DMS 273 treated with DMSO at 0.1 percent for 48 hours (cell line): ENCODE data around the gene FEZ2.
"Not testable (repeated sequence)": the region's sequence is repeated elsewhere in the genome, so short reads cannot be mapped to it uniquely, and the experiment has no call there.

ENCODE experiments used
- DNase-seq: peaks from one replicate; lab custom pipeline; 2025; lab: John Stamatoyannopoulos, UW

The FEZ2 gene

DNA sequence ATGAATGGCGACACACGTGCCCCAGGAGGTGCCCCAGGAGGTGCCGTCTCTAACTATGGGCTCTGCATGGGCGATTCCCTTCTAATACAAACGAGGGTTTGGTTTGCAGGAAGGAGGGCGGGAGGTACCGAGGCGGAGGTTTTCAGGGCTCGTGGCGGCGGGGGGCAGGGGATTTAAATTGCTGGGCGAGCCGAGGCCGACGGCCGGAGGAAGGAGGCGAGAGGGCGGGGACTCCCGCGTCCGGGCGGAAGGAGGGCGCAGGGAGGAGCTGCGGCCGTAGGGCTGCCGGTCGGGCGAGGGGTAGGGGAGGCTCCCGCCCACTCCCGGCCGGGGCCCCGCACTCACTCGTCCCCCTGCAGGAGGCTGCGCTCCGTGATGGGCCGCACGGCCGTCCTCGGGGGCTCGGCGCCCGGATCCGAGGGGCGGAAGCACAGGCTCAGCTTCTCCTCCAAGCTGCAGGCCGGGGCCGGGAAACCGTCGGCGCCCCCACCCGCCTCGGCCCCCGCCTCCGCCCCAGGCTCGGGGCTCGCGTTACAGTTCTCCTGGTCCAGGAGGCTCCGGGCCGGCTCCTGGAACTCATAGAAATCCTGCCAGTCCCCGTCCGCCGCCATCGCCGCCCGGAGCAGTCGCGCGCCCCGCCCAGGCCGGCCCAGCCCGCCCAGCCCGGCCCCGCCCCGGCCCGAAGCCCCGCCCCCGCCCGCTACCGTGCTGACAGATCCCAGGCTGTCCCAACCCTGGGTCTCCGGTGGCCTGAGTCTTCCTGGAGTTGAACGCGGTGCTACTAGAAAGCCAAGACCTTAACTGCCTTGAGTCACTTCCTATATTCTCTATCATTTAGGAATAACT, at the start of gene FEZ2:
TSS of gene FEZ2 (minus strand) at position 637 of the 846 bp plus-strand sequence. CDS start at position 611, 26 bp downstream.
- peak; percentile 33 for DNase-seq

GRCh38 chr2:36634981-36635597, 37.1 kb upstream of the FEZ2 start:
- DNase-seq = no peak

- no peak for DNase-seq
These were observed 35.6 kb upstream of the FEZ2 start for GRCh38 chr2:36633470-36634092.

GRCh38 chr2:36626756-36627155, 28.8 kb upstream of the FEZ2 start:
- no peak for DNase-seq

DNA sequence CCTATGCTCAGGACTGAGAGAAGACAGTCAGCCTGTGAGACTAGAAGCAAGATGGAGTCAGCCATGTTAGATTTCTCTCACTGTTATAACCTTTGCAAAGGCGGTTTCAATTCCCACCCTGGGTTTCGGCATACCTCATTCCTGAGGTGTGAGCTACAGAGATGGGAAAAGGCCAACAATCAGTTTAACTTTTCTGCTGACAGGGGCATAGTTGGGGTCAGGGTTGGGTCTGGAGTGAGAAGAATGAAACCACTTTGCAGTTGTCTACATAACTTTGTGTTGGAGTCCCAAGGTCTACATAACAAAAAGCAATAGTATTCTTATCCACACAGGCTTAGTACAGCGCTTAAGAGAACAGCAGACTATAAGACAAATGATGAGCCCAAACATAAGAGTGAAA, 28.1 kb upstream of the FEZ2 start:
- no peak for DNase-seq

DNA sequence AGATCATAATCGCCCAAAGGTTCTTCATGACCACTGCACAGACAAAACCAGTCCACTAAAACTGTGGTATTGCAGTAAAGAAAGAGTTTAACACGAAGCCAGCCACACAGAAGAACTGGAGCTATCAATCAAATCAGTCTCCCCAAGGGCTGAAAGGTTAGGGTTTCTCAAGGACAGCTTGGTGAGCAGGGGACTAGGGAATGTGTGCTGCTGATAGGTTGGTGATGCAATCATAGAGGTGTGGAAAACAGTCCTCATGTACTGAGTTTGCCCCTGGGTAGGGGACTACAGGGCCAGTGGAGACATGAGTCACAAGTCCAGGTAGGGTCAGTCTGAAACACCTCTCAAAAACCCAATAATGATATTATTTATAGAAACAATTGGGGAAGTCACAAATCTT, 27.3 kb upstream of the FEZ2 start:
- DNase-seq = no peak

GRCh38 chr2:36620321-36620720, 22.4 kb upstream of the FEZ2 start:
- DNase-seq = no peak

GRCh38 chr2:36618381-36618780, 20.4 kb upstream of the FEZ2 start:
- DNase-seq = peak; percentile 34

DNA sequence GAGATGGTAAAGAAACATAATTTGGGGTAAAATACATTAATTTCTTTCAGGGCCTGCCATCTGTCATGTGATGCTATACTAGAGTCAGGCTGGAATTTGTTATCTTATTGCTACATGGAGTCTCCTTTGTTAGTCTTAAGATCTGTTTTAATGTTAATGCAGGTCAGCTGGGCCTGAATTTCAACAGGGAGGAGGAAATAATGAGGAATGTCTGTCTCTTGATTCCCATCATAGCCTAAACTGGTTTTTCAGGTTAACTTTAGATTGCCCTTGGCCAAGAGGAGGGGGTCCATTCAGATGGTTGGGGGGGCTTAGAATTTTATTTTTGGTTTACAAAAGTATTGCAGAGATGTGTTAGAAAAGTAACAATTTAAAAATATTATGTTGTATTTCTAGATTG, 19.0 kb upstream of the FEZ2 start:
- no peak for DNase-seq

DNA sequence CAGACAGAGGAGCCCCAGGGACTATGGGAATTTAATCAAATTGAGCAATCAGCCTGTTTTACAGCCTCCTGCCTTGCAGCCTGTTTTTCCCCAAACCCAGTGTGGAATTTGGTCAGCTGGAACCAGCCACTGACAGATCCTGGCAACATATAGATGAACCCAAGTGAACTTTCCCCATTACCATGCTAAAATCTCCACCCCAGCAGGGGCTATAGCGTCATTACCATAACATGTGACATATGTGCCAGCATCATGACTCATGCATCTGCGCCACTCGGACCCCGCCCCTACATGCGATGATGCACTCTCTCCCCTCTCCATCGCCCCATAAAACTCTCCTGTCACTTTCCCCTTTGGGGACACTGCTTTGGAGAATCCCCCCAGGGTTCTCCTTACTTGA, 17.3 kb upstream of the FEZ2 start:
- no peak for DNase-seq

- DNase-seq = no peak
These were observed 15.8 kb upstream of the FEZ2 start for GRCh38 chr2:36613801-36614200.

DNA sequence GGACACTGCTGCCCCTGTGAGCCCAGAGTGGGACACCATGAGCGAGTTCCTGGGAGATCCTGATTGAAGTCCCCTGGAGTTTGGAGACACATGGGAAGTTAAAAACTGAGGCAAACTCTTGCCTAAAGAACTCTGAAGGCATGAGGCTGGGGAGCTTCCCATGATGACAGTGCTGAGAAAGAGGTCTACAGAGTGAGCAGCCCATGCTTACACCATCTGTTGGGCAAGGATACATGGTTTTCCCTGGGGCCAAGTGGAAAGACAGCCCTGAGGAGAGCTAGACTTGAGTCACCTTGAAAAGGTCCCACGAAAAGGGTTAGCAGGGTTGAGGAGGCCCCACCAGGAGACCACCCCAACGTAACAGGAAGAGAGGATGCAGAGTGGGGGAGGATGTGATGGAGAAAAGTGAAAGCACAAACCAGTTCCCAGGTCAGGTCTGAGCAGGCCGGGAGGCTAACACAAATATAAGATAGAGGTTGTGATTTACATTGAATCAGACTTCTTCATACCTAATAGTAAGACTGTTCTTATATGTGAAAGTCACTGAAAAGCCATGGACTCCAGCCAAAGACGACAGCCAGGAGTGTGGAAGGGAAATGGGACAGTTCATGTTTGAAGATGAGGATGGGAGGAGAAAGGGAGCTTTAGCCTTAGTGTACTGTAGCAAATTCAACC, 13.5 kb upstream of the FEZ2 start:
- DNase-seq = no peak

DNA sequence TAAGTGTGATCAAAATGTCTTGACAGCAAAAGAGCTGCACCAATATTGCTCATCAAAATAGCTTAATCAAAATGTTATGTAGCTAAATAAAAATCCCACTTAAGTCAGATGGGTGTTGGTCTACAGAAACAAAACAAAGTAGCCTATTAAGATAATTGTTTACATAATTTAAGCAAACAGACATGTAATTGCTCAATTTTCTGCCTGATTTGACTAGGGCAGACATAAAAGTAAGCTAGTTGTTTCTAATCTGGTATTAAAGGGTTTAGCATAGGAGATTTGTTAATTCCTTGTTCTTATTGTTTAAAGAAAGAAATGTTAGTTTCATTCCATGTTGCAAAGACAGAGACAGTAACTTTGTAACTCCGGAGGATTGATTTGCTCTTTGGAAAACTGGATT, 11.5 kb upstream of the FEZ2 start:
- no peak for DNase-seq

DNA sequence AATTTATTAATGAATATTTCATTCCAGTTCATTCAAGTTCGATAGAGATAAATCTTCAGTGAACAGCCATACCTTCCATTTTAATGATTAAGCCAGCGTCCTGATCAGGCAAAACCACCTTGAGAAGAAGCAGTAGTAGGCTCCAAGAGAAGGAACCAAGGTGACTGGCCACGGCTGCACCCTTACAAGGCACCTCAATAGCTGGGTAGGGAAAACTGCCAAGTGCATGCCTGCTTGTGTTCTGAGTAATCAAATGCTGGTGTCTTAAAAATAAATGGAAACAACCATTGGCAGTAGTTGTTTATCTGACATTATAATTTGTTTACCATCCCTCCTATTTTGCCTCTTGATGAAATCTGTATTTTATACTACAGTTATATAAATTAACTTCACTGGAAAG, 10.0 kb upstream of the FEZ2 start:
- no peak for DNase-seq

DNA sequence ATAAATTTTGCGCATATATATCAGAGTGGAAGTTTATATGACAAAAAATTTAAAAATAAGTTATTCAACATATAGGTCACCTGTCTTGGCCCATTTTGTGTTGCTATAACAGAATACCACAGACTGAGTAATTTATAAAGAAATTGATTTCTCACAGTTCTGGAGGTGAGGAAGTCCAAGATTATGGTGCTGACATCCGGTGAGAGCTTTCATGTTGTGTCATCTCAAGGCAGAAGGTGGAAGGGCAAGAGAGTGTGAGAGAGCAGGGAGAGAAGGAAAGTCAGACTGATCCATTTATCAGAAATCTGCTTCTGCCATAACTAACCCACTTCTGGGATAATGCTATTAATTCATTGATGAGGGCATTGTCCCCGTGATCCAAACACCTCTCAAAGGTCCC, 9.0 kb upstream of the FEZ2 start:
- no peak for DNase-seq

DNA sequence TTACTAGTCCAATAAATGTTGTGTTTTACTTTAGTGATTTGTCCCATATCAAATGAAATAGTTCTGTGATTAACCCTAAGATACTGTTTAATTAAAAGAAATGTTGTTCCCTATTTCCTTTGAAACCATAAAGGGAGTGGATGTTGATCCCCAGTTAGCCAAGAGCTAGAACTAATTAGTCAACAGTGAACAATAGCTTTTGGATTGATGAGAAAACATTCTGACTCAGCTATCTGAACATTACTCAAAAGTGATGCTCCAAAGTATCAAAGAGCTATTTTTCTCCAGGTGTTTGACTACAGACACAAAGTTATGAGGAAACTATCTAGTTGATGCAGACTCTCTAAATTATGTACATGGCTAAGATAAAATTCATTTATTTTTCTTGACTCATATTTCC, 7.3 kb upstream of the FEZ2 start:
- no peak for DNase-seq

GRCh38 chr2:36603629-36604028, 5.7 kb upstream of the FEZ2 start:
- not testable (repeated sequence) for DNase-seq

DNA sequence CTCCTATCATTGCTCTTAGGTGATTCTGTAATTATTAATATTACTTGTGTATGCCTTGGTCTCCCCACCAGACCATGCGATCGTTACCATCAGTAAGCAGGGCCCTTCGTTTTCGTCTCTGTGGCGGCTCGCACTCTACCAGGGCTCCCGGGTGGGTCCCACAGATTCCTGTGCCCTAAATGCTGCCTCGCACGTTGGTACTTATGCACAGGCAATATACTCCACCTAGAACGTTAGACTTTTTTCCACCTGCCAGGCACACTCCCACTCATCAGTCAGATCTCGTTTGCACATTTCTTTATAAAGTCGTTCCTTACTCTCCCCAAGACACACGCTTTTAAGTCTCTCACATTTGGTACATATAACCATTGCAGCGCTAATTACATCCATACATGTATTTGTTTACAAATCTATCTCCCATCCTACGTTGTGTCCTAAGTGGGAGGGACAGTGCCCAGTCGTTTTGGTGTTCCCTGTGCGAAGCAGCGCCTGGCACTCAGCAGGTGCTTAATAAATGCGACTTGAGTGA, 901 bp downstream of the FEZ2 start:
- no peak for DNase-seq

- DNase-seq = no peak
These were observed 1.6 kb downstream of the FEZ2 start for GRCh38 chr2:36596397-36596796.

DNA sequence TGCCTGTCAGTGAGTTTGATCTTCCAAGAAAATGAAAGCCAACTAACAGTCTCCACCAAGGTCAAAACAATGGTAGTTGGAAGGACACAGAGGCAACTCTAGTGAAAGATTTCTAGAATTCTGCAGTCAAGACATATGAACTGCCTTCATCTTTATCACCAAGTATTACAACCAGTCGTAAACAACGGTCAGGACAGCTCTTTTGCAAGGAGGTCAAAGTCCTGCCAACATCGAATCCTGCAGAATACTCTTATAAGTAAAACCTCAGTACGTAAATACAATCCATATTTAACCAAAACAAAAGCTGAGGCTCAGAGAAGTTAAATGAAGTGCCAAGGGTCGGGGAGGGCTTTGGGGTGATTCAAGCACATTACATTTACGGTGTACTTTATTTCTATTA, 3.1 kb downstream of the FEZ2 start:
- no peak for DNase-seq

DNA sequence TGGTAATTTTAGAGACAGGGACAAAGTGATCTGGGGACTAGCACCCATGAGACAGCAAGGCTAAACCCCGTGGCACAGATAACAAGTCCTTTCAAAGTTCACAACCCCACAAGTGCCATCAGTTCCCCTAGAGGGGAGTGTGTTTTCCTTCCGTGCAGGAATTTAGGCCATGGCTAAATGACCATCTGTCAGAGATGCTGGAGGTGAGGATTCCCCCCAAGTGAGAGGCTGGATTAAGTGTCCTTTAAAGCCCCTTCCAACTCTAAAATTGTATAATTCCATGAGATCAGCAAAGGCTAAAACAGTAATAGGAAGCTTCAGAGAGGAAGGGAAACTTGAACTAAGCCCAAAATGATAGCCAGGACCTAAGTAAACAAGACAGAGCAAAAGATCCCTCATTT, 8.7 kb downstream of the FEZ2 start:
- DNase-seq = no peak

DNA sequence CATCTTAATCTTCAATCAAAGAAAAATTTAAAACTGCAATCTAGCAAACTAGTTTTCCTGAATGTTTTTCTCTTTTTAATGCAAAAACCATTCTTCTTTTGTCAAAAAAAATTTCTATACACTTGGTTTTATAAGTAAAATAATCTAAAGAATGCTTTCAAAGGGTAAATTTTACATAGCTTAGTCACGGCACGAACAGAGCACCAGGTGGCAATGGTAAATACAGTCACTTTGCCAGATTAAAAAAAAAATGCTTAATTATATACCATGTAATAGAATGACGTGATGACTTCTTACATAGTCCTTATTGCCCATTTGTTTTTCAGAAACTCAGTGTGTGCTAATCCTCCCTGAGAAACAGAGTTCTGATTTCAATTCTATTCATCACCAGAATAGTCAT, 10.4 kb downstream of the FEZ2 start:
- no peak for DNase-seq
